Thoracic aorta (tissue), 2 donors: ENCODE measurements around the gene SEC24C. TPM values are rescaled to one million over a fixed set of nuclear protein-coding genes. Genes with fewer than 3 reads are reported as not detected.

Experiments
- ATAC-seq: fragments of 150-250 bp; one replicate; pipeline ENCODE4 v1.8.0; 2017; ENCODE audit warnings: low read depth; ENCODE audit not compliant: insufficient number of reproducible peaks, low FRiP score
- DNase-seq: peaks from one replicate; pipeline ENCODE4 v3.0.0-alpha.2; 2020; ENCODE audit warnings: low spot score
- H3K27ac ChIP-seq, 2 donors: fragments of 200-600 bp; sonication (generic); 1 replicate in 1 of 2; 2 replicates in 1 of 2; pipeline ENCODE4 v1.5.1; 2016; ENCODE audit warnings: mild to moderate bottlenecking in 2 of 2, moderate library complexity in 2 of 2
- H3K27me3 ChIP-seq: fragments of 200-600 bp; sonication (generic); replicated peaks from 2 replicates; pipeline ENCODE4 v1.6.0; 2016; ENCODE audit warnings: mild to moderate bottlenecking; ENCODE audit not compliant: insufficient read depth
- H3K36me3 ChIP-seq: fragments of 200-600 bp; sonication (generic); one replicate; pipeline ENCODE4 v1.5.1; 2016
- H3K4me1 ChIP-seq, 2 donors: fragments of 200-600 bp; sonication (generic); 1 replicate in 1 of 2; 2 replicates in 1 of 2; pipeline versions ENCODE4 v1.5.1 to v1.6.0; 2016; ENCODE audit warnings: low read depth in 2 of 2, mild to moderate bottlenecking in 1 of 2; ENCODE audit not compliant: control insufficient read depth in 1 of 2
- H3K4me3 ChIP-seq: fragments of 200-600 bp; sonication (generic); 2 replicates; pipeline ENCODE4 v1.5.1; 2016; ENCODE audit warnings: mild to moderate bottlenecking
- H3K9me3 ChIP-seq: fragments of 200-600 bp; sonication (generic); 2 replicates; pipeline ENCODE4 v1.5.1; 2016
- CTCF ChIP-seq: fragments of 200-600 bp; sonication (generic); IDR thresholded peaks from one replicate; pipeline ENCODE4 v1.5.1; 2019; ENCODE audit warnings: antibody characterized with exemption
- total RNA-seq, 2 donors: library from RNA; depleted of rRNA; stranded (reverse); fragments of >200 nt; gene quantifications; one replicate each; pipeline versions ENCODE4 v1.1.0 to v1.2.3, GENCODE V29; 2016

Gene SEC24C
- total RNA-seq, 2 donors from 2014 or later = 55.7 to 80.1 TPM

GRCh38 chr10:73798087-73798486, 53.9 kb downstream of the SEC24C start:
- no peak for TF ChIP-seq CTCF
- no peak for ATAC-seq
- no peaks in the 10 kb centered on the region for H3K27me3 ChIP-seq
- H3K27ac ChIP-seq = no peak overlapping the region
- no peaks in the 10 kb centered on the region for H3K4me1 ChIP-seq
- H3K4me3 ChIP-seq = no peak overlapping the region
- DNase-seq = no peak
- H3K36me3 ChIP-seq = peaks cover 92% of the 10 kb centered on the region
- H3K9me3 ChIP-seq = no peaks in the 10 kb centered on the region

- no peaks in the 10 kb centered on the region for H3K4me1 ChIP-seq
- H3K27me3 ChIP-seq = no peaks in the 10 kb centered on the region
- ATAC-seq = no peak
- H3K9me3 ChIP-seq = no peaks in the 10 kb centered on the region
- peaks cover 90% of the 10 kb centered on the region for H3K36me3 ChIP-seq
- DNase-seq = no peak
- no peak overlapping the region for H3K27ac ChIP-seq
- TF ChIP-seq CTCF = no peak
- H3K4me3 ChIP-seq = no peak overlapping the region
These were observed 54.9 kb downstream of the SEC24C start for GRCh38 chr10:73798927-73799560.

GRCh38 chr10:73799899-73800559, 55.9 kb downstream of the SEC24C start:
- no peak for DNase-seq
- Histone ChIP-seq H3K9me3 (no peaks in the 10 kb centered on the region), H3K36me3 (peaks cover 87% of the 10 kb centered on the region), H3K27me3 (no peaks in the 10 kb centered on the region), H3K4me3 (no peak overlapping the region), H3K27ac (no peak overlapping the region), H3K4me1 (no peaks in the 10 kb centered on the region)
- no peak for ATAC-seq
- TF ChIP-seq CTCF = no peak

- no peak for ATAC-seq
These were observed 56.5 kb downstream of the SEC24C start for GRCh38 chr10:73800560-73801252.

More at GRCh38 chr10:73800560-73801252, 56.5 kb downstream of the SEC24C start:
- Histone ChIP-seq H3K4me3 (no peak overlapping the region), H3K27me3 (no peaks in the 10 kb centered on the region), H3K36me3 (peaks cover 87% of the 10 kb centered on the region), H3K27ac (no peak overlapping the region), H3K4me1 (no peaks in the 10 kb centered on the region), H3K9me3 (no peaks in the 10 kb centered on the region)
- TF ChIP-seq CTCF = no peak
- no peak for DNase-seq
